ENCODE data around the gene TRA2B.

The TRA2B gene

GRCh38 chr3:185867650-185868049 lies 70.2 kb downstream of the TRA2B start:
- DNase-seq (ENCODE audit: low read depth in 2 of 2) = no peak

- DNase-seq (ENCODE audit: low read depth in 2 of 2) = no peak
These were observed 70.8 kb downstream of the TRA2B start for GRCh38 chr3:185866995-185867394.

GRCh38 chr3:185866555-185866954 lies 71.3 kb downstream of the TRA2B start:
- no peak for DNase-seq (ENCODE audit: low read depth in 2 of 2)
